ENCODE measurements around the gene EPB41L2.

DNA sequence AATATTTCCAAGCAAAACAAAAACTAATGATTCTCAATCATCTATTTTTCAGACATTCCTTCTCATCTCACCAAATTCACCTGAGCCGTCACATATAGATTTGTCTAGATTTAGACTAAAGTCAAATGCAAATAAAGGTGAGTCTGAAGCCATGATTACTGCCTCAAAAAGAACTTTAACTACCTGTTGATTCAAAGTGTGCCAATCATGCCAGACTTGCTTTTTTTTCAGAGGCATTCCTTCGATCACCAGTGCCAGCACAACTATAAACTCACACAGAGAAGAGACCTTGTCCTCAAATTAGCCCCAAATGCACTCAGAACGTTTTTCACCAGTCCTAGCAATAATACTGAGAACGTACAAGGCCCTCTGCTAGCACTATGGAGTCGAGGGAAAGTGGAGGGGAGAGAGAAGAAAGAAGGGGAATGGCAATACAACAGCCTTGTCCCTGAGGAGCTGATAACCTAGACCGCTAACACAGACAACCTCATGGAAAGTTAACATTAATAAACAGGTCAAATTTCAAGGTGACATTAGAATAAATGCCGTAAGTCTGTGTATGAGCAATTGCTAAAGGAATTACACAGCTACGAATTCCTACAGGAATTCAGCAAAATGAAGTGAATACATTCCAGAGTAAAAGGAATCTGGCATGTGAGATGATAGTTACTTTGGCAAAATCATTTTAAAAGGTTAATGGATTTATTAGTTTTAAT is 60.9 kb downstream of the EPB41L2 start:
- TF ChIP-seq POLR2A (IDR thresholded peaks at IDR 0.05) (no peak), EP300 (IDR thresholded peaks at IDR 0.05; ENCODE audit: low read depth) (no peak)
- TF ChIP-seq, protein P1, sequence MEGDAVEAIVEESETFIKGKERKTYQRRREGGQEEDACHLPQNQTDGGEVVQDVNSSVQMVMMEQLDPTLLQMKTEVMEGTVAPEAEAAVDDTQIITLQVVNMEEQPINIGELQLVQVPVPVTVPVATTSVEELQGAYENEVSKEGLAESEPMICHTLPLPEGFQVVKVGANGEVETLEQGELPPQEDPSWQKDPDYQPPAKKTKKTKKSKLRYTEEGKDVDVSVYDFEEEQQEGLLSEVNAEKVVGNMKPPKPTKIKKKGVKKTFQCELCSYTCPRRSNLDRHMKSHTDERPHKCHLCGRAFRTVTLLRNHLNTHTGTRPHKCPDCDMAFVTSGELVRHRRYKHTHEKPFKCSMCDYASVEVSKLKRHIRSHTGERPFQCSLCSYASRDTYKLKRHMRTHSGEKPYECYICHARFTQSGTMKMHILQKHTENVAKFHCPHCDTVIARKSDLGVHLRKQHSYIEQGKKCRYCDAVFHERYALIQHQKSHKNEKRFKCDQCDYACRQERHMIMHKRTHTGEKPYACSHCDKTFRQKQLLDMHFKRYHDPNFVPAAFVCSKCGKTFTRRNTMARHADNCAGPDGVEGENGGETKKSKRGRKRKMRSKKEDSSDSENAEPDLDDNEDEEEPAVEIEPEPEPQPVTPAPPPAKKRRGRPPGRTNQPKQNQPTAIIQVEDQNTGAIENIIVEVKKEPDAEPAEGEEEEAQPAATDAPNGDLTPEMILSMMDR (IDR thresholded peaks at IDR 0.05): no peak
